HG03521 (cell line): ENCODE results near the gene SEC24D.
"Not testable (repeated sequence)": the region's sequence is repeated elsewhere in the genome, so short reads cannot be mapped to it uniquely, and the experiment has no call there.

Experiments used
- ATAC-seq: cut with Tn5 transposase; IDR thresholded peaks from one replicate; pipeline ENCODE4 v1.9.1; 2021; ENCODE audit warnings: mild to moderate bottlenecking, moderate library complexity; ENCODE audit not compliant: unreplicated experiment

Gene SEC24D

DNA sequence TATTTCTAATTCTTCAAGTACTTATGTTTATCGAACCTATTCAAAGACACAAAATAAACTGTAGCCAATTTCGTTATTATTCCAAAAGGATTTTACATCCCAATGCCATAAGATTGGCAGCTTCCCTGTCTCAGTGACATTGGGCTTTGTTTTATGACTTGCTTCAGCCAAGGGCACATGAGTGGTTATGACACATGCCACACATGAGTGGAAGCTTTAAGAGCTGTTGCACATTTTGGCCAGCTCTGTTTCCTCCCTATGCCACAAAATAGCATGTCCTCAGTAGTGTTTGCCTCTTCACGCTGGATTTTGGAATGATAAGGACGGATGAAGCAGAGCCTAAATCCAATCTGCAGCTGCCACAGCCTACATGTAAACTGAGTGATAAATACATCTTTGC is 21.9 kb downstream of the SEC24D start:
- ATAC-seq = no peak

DNA sequence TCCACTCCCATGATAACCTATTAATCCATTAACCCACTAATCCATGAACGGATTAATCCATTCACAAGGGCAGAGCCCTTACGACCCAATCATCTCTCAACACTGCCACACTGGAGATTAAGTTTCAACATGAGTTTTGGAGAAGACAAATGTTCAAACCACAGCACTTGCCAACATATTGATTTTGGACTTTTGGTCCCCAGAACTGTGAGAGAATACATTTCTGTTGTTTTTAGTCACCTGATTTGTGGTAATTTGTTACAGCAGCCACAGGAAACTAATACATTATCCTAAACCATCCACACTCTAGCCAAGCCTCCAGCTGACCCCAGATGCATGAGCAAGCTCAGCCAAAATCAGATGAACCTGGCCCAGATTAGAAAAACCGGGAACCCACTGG is 22.4 kb downstream of the SEC24D start:
- ATAC-seq = no peak

DNA sequence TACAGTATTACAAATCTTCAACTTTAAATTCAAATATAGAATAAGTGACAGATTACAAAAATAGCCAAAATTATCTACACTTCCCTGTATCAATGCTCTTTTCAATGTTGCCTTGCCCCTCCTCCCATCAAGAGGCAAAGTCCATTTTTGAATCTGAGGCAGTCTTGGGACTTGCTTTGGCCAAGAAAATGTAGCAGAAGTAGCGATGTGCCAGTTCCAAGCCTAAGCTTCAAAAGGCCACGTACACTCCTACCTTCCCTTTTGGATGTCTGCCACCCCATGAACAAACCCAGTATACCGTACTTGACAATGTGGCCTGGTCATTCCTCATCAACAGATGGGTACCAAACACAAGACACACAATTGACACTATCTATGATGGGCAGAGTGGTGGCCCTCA is 24.1 kb downstream of the SEC24D start:
- no peak for ATAC-seq

DNA sequence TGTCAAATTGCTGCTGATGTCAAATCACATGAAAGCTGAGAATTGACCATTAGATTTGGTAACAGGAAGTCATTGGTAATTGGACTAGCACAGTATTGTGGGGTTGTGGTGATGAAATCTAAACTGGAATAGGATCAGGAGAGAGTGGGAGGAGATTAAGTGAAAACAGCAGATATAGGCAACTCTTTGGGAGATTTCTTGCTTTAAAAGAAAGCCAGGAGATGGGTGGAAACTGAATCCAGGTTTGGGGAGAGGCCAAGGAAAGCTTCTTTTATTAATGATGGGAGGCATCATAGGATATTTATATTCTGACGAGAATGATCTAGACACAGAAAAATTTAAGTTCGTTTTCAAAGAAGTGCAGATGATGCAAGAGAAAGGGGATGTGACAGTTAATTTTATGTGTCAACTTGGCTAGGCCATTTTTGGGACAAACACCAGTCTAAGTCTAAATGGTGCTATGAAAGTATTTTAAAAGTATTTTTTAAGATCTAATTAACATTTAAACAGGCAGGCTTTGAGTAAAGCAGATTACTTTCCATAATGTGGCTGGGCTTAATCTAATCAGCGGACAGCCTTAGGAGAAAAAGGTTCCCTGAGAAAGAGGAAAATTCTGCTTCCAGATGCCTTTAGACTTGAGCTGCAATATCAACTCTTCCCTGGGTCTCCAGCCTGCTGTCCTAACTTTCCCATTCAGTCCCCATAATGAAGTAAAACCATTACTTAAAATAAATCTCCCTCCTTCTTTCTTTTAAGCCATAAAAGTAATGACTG is 24.7 kb downstream of the SEC24D start:
- ATAC-seq = no peak

DNA sequence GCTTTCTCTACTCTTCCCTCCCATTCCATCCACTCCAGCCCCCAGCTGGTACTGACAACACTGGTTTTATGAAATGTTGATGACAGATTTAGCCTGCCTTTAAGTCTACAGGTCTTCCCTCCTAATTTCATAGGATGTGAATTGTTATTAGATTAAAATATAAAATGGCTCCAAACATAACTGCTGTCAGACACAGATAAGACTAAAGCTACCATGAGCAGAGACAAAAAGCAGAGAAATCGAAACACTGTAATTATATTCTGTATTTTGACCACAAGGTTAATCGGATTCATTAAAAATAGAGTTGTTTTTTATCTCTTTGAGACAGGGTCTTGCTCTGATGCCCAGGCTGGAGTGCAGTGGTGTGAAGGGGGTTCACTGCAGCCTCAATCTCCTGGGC is 28.3 kb downstream of the SEC24D start:
- ATAC-seq = no peak

DNA sequence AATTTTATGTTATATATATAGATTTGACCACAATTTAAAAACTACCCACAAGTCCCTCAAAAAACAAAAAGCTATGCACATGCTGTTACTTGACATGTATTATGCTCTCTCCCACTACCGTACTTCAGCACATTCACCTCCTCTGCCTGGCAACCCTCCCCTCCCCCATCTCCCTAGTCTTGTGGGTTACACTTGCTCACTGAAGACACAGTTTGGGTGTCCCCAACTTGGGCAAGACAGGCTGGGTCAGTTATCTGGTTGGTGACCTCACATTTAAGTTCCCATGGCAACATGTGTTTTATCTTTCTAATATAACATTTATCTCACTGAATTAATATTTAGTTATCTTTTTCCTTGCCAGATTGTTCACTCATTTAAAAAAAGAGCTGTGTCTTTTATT is 32.7 kb downstream of the SEC24D start:
- ATAC-seq = no peak

DNA sequence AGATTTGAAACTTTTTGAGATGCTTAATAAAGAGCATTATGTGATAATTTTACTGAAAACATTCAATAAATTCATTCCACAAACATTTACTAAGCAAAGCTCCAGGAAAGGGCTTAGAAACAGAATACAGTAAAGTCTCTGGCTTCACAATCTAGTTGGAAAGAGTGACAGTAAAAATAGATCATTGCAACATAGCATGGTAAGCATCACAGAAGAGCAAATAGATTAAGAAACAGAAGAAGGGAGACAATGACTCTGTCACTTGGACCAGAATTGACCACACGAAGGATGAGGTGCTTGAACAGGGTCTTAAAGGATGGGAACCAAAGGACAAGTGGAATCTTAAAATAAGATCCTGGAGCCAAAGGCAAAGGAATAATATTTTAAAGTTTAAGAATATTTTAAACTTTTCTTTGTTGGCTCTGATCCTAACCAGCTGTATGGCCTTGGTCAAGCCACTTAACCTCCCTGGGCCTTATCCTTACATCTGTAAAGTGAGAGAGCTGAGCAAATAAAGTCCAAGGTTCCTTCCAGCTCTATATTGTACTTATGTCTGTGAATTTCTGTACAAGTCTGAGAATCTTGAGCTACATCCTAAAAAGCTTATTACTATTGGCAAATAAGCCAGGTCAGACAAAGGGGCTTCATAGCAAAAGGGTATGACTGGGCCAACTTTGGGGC is 33.9 kb downstream of the SEC24D start:
- ATAC-seq = no peak

DNA sequence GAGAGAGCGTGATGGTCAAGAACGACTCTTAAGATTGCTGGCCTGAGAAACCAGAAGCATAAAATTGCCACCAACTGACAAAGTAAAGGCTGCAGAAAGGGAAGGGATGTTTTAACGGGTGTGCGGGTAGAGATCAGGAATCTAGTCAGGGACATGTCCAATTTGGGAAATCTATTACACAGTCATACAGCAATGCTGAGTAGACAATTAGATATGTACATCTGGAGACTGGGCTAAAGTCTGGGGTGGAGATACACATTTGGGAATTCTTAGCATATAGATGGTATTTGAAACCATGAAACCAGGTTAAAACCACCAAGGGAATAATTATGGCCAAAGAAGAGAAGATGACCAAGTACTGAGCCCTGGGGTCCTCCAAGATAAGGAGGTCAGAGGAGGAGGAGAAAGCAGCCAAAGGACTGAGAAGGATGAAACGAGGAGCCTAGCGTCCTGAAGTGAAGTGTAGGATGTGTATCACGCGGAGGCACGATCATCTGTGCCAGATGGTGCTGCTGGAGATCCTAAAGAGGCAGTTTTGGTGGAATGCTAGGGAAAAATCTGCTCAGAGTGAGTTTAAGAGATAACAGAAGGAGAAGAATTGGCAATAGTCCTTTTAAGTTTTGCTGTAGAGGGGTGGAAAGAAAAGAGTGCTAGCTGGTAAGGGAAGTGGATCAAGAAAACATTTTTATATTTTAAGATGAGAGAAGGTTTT is 36.5 kb downstream of the SEC24D start:
- no peak for ATAC-seq

DNA sequence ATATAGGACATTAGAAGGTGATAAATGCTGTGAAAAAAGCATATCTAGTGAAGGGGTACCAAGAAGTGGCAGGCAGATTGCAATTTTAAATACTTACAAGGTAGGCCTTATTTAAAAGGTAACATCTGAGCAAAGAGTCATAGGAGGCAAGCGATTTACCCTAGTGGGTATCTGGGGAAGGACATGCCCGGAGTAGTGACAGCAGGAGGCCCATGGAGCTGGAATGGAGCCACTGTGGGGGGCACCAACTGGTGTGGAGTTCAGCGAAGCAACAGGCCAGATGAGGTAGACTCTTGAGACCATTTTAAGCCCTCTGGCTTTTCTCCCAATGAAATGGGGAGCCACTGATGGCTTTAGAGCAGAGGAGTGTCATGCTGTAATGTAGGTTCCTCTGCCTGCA is 37.3 kb downstream of the SEC24D start:
- ATAC-seq = no peak

DNA sequence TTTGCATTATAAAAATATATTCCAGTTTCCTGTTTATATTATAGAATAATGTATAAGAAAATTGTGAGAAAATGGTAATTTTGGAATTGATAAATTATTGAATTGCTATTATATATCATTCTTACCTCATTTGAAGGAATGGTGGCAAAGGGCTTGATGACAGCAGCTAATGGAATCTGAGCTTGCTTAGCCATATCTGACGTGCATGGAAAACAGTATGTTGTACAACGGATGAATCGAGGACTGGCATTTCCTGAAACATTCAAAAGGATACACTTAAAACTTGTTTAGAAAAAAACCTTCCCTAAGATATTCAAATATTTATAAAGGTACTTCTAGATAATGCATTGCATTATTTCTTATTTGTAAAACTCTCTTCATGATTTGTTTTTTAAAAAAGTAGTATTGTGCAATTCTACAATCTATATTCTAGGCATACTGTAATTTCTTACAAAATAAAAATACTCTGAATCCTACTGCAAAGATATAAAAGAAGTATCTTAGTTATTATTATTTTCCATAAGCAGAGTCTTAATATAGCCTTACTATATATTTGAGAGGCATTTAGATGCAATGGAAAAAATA is 38.3 kb downstream of the SEC24D start:
- no peak for ATAC-seq

DNA sequence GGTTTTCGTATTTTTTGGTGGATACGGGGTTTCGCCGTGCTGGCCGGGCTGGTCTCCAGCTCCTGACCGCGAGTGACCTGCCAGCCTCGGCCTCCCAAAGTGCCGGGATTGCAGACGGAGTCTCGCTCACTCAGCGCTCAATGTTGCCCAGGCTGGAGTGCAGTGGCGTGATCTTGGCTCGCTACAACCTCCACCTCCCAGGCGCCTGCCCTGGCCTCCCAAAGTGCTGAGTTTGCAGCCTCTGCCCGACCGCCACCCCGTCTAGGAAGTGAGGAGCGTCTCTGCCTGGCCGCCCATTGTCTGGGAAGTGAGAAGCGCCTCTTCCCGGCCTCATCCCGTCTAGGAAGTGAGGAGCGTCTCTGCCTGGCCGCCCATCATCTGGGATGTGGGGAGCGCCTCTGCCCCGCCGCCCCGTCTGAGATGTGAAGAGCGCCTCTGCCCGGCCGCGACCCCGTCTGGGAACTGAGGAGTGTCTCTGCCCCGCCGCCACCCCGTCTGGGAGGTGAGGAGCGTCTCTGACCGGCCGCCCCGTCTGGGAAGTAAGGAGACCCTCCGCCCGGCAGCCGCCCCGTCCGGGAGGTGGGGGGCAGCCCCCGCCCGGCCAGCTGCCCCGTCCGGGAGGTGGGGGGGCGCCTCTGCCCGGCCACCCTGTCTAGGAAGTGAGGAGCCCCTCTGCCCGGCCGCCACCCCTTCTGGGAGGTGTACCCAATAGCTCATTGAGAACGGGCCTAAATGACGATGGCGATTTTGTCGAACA is 44.1 kb downstream of the SEC24D start:
- not testable (repeated sequence) for ATAC-seq

DNA sequence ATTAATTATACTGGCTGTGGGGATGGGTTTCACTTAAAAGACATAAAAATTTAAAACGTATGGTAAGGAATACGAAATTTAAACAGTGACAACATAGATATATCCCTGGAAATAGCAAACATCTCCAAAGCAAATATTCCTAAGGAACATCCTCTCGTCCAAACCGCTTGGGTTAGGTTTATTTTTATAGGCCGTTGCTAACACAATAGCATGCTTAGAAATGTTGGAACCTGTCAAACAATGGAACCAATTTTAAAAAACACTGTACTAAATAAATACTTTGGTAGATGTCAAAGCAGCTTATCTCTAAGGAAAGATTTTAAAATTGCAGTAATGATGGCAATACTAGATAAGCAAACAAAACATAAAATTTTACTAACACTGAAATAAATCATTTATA is 45.4 kb downstream of the SEC24D start:
- ATAC-seq = no peak

DNA sequence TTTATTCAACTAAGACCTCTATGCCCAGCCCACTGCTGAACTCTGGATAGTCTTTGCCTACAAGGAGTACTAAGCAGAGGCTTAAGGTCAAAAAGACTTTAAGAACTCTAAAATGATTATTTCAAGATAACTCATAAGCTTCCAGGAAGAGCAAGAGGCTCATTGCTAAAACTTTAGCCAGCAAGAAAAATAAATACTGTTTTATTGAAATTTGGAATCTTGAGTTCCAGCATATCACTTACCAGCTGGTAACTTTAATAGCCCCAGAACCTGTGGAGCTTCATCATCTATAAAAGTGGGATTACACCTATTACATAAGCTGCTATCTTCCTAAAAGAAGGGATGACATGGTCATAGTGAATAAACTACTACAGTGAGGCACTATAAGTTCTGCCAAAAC is 47.0 kb downstream of the SEC24D start:
- no peak for ATAC-seq

DNA sequence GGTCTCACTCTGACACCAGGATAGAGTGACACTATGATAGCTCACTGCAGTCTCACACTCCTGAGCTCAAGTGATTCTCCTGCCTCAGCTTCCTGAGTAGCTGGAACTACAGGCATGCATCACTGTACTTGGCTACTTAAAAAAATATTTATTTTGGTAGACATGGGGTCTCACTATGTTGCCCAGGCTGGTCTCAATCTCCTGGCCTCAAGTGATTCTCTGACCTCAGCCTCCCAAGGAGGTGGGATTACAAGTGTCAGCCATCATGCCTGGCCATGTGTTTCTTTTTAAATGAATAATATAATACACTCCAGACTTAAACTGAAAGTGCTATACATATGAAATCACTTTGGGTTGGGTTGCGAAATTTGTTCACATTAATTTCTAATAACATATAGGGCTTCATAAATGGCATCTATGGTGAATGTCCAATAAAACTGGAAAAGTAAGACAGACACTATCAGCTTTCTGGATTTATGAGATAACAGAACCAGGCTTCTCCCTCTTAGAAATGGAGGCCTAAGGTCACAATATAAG is 48.0 kb downstream of the SEC24D start:
- ATAC-seq = no peak

DNA sequence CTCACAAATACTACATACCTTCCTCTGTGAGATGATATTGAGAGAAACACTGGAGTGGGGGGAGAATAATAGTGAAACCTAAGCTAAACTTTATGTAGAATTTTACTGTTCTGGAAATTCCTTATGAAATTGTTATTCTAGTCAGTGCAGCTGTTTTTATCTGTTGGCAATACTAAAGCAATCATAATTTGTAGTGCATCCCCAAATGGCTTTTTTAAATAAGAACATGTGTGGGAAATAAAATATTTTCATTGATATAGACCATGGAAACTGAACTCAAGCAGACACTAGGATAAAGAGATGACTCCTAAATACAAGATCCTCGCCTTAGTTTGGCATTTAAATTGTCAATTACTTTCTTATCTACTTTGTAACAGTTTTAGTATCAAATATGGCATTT is 51.1 kb downstream of the SEC24D start:
- ATAC-seq = no peak

DNA sequence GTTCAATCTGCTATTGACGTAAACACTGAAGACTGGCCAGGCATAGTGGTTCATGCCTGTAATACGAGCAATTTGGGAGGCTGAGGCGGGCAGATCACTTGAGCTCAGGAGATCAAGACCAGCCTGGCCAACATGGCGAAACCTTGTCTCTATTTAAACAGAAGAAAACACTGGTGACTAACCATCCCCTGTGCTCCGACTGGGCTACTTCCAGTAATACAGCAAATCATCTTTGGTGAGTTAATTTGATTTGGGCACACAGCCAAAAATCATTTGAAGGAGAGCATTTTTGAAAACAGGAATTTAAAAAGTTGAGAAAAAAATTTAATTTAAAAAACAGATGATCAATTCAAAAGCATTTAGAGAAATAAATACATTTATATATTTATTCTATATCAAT is 52.0 kb downstream of the SEC24D start:
- no peak for ATAC-seq

DNA sequence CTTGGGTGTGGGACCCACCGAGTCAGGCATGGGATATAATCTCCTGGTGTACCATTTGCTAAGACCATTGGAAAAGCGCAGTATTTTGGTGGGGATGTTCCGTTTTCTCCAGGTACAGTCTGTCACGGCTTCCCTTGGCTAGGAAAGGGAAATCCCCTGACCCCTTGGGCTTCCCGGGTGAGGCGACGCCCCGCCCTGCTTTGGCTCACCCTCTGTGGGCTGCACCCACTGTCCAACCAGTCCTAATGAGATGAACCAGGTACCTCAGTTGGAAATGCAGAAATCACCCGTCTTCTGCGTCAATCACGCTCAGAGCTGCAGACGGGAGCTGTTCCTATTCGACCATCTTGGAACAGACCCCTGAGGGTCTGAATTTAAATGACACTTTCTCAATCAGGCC is 53.0 kb downstream of the SEC24D start:
- ATAC-seq = not testable (repeated sequence)

DNA sequence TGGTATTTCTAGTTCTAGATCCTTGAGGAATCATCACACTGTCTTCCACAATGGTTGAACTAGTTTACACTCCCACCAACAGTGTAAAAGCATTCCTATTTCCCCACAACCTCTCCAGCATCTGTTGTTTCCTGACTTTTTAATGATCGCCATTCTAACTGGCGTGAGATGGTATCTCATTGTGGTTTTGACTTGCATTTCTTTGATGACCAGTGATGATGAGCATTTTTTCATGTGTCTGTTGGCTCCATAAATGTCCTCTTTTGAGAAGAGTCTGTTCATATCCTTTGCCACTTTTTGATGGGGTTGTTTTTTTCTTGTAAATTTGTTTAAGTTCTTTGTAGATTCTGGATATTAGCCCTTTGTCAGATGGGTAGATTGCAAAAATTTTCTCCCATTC is 58.3 kb downstream of the SEC24D start:
- not testable (repeated sequence) for ATAC-seq

DNA sequence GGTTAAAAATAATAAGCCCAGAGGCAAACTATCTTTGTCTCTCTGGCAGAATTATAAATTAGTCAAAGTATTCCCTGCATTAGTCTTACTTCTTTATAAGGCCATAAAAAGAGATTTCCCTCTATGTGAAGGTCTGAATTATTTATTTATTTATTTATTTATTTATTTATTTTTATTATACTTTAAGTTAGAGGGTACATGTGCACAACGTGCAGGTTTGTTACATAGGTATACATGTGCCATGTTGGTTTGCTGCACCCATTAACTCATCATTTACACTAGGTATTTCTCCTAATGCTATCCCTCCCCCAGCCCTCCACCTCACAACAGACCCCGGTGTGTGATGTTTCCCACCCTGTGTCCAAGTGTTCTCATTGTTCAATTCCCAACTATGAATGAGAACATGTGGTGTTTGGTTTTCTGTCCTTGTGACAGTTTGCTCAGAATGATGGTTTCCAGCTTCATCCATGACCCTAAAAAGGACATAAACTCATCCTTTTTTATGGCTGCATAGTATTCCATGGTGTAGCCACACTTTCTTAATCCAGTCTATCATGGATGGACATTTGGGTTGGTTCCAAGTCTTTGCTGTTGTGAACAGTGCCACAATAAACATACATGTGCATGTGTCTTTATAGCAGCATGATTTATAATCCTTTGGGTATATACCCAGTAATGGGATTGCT is 58.8 kb downstream of the SEC24D start:
- not testable (repeated sequence) for ATAC-seq
